IPS-18c (cell line): ENCODE data around the gene TMEM52.
A peak's percentile ranks its signal among the peaks of the same experiment; 100 is the strongest.
"Not testable (repeated sequence)": the region's sequence is repeated elsewhere in the genome, so short reads cannot be mapped to it uniquely, and the experiment has no call there.

Experiments used
- H3K4me3 ChIP-seq: 2 replicates; pipeline ENCODE4 v1.7.0; 2013; ENCODE audit warnings: low read depth, mild to moderate bottlenecking, low read length, moderate library complexity; ENCODE audit not compliant: insufficient read depth
- H3K9me3 ChIP-seq: one replicate; pipeline ENCODE4 v1.6.1; 2013; ENCODE audit warnings: mild to moderate bottlenecking, low read length, moderate library complexity; ENCODE audit not compliant: control insufficient read depth, insufficient read depth

The TMEM52 gene

DNA sequence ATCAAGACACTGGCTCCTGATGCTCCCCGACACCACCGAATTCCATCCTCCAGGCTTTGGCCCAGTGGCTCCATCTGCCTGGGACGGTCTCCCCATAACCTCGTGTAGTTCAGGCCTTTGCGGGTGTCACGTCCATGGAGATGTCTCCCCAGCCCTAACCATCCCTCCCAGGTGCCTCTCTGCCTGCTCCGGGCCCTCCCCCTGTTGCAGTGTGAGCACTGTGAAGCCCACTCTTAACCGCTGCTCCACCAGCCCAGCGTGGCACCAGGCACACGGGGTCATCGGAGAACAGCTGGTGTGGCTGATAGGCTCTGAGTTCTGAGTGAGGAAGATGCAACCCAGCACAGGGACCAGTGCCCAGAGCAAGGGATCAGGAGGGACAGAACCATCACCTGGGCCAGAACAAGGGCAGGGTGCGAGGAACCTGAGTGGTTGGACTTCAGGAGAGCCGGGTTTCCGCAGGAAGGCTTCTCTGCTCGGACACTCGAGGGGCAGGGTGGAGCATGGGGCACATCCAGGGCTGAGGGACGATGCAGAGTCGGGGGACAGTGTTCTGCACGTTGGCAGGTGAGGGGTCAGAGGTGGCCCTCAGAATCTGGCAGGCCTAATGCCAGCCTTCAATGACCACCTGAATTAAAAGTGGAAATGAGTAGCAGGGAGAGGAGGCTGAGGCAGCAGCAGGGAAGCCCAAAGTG, 25.6 kb downstream of the TMEM52 start:
- Histone ChIP-seq H3K4me3 (no peak overlapping the region), H3K9me3 (peaks cover 2% of the 10 kb centered on the region)

DNA sequence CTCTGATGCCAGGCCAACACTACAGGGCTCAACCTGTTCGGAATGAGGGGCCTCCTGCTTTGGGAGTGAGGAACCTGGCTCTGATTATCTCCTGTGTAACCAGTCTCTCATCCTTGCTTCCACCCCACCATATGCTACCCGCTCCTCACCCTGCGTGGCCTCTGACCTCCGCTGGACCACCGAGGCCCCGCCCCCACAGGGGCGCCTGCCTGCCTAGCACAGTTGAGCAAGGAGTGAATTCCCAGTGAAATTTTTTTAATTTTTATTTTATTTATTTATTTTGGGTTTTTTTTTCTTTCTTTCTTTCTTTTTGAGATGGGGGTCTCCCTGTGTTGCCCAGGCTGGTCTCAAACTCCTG, 26.3 kb downstream of the TMEM52 start:
- peaks cover 2% of the 10 kb centered on the region for H3K9me3 ChIP-seq
- H3K4me3 ChIP-seq = no peak overlapping the region

DNA sequence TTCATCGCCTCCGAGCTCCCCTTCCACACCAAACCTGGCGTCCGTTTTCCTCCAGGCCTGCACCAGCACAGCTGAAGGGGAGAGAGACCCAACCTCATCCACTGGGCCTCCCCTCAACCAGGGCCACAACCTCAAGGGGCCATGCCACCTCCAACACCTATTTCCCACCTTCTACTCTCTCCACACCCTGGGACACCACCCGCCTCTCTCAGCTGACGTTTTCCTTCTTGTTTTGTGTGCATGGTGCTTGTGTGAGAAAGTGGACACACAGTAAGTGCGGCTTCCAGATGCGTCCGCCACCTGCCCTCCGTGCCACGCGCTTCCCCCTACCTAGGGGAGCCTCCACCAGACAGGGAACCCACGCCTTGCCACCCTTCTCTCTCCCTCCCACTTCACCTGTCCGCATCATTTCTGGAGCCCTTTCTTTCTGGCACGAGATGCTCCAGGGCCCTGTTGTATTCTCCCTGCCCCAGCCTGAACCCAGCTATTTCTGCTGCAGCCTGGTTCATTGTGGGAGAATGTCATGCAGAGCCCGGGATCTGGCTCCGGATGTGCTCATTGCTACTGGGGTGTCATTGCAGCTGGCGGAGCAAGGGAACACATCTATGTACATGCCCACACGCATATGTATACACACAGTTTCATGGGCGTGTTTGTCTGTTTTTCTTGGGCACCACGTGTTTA, 26.9 kb downstream of the TMEM52 start:
- Histone ChIP-seq H3K9me3 (peaks cover 2% of the 10 kb centered on the region), H3K4me3 (peak overlapping the region; percentile 53)

DNA sequence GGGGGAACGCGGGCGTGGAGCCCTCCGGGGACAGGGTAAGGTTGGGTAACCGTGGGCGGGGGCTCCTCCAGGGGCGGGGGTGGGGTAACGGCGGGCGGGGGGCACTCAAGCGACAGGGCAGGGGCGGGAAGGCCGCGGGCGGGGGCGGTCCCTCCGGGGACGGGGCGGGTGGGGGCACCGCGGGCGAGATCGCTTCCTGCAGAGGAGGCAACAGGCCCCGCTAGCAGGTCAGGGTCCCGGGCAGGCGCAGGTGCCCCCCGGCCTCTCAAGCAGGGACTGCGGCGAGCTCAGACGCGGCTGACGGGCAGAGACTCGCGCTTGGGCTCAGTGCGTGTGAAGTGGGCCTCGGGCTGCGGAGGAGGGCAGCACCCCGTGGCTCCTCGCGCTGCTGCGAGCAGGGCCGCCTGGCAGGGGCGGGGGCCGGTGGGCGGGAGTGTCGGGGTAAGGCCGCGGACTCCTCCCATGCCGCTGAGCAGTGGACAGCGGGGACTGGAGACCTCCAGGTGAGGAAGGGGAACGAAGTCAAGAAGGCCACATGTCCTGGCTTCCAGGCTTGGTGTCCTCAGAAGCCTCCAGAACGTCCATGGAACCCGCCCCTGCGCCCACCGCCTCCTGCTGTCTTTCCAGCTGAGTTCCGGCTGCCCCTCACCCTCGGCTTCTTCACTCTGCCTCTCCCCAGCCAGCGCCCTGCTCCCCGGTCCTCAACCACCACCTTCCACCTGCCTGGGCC, 27.6 kb downstream of the TMEM52 start:
- Histone ChIP-seq H3K4me3 (peak overlapping the region; percentile 53), H3K9me3 (peaks cover 2% of the 10 kb centered on the region)

DNA sequence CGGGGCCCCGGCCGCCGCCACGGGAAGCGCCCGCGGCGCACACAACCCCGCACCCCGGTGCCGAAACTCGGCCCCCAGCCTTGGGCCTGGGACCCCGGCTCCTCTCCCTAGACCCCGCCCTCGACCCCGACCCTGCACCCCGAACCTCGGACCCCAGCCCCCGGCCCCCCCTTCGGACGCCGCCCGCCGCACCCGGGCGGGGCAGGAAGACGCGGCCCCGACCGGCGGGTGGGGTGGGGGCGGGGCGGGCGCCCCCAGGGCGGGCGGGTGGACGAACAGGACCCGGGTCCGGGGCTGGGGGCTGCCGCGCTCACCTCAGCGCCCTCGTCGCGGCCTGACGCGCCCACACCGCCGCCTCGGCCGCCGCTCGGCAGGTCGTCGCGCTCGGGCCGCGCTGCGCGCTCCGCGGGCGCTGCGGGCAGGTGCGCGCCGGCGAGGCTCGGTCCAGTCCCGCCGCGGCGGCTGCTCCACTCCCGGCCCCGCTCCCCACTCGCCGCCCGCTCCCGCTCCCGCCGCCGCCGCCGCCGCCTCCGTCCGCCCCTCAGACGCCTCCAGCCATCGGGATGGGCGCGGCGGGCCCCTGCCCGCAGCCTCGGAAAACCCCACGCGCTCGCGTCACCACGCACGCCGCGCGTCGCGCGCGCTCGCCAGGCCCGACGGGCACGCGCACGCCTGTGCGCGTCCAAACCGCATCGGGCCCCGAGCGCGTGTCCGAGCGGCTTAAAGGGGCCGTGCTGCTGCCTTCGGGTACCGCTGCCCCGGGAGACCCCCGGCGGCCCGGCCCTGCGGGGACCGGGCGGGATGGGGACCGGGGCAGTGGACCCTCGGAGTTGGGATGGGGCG, 28.4 kb downstream of the TMEM52 start, which contains the start of gene GNB1:
TSS of gene GNB1 (minus strand) at position 582 of the 843 bp plus-strand sequence. CDS start 65,634 bp downstream, outside the sequence.
- Histone ChIP-seq H3K4me3 (peak within 1 kb of the TSS; percentile 84), H3K9me3 (peaks cover 2% of the 10 kb centered on the region)

DNA sequence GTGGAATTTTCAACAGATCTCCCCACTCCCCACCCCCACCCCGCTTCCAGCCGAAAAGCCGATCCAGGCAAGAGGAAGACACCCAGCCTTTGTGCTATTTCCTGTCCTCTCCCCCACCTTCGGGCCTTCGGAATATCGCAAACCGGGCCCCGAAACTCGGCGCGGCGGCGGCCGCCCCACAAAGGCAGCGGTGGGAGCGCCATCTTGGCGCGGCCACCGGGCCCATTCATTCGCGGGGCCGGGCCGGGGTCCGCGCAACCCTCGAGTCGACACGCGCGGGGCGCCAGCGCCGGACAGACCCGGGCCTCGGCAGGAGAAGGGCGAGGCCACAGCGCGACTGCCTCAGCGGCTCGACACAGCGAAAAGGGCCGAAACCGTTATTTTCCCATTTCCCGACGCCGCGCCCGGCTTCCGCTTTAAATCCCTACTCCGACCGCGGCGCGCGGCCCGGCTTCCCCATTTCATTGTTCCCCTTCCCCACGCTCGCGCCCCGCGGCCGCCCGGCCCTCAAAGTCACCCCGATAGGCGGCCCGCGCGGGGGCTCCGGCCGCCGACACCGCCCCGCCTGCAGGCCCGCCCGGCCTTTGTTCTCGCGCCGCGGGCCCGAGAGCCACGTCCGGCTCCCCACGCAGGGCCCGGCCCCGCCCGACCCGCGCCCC, 29.1 kb downstream of the TMEM52 start:
- H3K9me3 ChIP-seq = no peaks in the 10 kb centered on the region
- H3K4me3 ChIP-seq = peak overlapping the region; percentile 84

DNA sequence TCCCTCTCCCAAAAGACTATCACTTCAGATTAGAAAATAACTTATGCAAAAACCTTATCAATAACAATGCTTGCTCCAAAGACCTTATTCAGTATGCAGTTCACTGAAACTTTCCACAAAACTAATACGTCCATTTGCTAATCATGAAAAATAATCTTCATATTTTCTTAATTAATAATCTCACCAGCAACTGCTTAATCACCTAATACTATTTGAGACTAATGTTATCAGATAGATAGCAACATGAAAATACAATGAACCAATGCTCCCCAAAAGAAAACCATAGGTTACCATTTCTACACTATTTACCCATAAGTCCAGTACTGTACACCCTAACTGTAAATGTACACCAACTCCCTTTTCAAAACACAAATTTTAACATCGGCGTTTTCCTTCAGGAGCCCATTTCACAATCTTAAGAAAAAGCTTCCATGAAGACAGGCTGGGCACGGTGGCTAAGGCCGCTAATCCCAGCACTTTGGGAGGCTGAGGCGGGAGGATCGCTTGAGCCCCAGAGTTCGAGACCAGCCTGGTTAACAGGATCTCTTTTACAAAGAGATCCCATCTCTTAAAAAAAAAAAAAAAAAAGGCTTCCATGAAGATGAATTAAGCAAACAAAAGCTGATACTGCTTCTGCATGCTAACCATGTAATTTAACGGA, 29.9 kb downstream of the TMEM52 start:
- Histone ChIP-seq H3K4me3 (peak overlapping the region; percentile 84), H3K9me3 (no peaks in the 10 kb centered on the region)

DNA sequence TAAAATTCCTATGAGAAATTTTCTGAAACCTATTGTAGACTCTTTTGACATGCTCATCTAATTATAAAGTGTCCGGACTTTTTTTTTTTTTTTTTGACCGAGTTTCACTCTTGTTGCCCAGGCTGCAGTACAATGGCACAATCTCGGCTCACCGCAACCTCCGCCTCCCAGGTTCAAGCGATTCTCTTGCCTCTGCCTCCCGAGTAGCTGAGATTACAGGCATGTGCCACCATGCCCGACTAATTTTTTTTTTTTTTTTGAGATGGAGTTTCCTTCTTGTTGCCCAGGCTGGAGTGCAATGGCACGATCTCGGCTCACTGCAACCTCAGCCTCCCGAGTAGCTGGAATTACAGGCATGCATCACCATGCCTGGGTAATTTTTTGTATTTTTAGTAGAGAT, 35.2 kb downstream of the TMEM52 start:
- H3K9me3 ChIP-seq, H3K4me3 ChIP-seq: not testable (repeated sequence)

DNA sequence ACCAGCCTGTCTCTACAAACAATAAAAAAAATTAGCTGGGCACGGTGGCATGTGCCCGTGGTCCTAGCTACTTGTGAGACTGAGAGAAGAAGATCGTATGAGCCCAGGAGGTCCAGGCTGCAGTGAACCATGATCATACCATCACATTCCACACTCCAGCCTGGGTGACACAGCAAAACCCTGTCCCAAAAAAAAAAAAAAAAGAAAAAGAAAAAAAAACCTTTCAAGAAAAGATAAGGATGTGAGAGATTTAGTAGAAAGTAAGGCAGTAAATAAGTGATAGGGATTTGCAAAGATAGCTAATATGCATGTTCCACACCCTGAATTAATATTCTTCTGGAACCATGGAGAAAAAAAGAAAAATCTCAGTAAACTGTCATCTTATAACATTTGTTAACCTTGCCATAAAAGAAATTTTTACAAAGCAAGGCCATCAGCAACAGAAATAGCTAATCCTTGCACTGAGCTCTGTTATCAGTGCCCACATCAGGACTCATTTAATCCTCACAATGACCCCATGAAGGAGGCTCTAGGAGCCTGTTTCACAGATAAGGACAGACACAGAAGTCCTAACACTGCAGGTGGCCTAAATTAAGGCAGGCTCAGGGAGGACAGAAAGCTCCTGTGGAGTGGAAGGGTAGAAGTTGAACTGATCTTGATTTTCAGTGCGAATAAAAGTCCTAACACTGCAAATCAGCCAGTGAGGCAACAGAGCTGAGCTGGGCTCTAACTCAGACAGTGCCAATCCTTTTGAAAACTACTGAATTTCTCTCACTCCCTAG, 35.8 kb downstream of the TMEM52 start:
- Histone ChIP-seq H3K4me3 (no peak overlapping the region), H3K9me3 (no peaks in the 10 kb centered on the region)

DNA sequence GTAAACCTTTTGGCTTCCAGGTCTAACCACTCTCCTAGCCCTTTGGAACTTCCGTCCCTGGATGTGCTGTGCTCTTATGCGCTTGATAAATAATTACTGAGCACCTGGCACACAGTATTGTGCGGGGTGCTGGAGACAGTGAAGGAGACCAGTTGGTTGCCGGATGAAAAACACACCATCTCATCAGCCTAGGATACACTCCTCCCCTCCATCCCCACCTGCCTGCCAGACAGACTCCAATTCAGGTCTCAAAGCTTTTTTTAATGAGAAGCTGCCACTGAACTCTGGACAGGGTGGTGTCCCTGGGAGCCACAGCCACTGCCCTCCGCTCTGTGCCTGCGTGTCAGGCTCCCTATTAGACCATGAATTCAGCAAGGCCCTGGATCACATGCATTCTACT, 37.4 kb downstream of the TMEM52 start:
- no peaks in the 10 kb centered on the region for H3K9me3 ChIP-seq
- H3K4me3 ChIP-seq = no peak overlapping the region

DNA sequence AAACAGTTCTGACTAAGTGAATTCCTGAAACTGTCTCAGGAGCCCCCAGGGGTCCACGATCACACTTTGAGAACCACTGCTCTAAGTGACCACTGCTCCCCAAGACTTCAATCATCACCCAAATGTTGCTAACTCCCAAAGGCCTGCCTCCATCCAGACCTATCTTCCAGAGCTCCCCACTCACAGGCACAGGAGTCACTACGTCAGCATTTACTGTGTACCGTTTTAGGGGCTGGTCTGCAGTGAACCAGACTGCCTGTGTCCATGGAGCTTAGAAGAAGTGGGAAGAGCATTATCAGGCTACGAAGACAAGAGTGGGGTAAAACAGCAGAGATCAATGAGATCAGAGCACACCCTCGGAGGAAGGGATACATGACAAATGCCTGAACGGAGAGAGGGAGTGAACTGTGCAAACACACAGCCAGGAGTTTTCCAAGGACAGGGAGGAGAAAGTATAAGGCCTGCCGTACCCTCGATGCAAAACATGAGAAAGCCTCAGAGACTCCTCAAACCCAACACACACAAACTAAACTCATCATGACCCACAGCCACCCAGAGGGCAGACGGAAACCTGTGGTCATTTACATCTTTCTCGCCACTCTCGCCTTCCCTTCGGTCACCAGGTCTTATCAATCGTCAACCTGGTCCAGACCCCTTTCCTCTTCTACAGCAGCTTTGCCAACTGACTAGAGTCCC, 38.3 kb downstream of the TMEM52 start:
- Histone ChIP-seq H3K9me3 (no peaks in the 10 kb centered on the region), H3K4me3 (no peak overlapping the region)

DNA sequence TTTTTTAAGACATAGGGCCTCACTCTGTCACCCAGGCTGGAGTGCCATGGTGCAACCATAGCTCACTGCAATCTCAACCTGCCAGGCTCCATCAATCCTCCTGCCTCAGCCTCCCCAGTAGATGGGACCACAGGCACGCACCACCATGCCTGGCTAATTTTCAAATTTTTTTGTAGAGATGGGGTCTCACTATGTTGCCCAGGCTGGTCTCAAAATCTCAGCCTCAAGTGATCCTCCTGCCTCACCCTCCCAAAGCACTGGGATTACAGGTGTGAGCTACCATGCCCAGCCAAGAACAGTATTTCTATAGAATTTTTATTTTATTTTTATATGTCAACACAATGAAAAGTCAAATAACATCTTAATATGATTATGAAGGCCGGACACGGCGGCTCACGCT, 39.1 kb downstream of the TMEM52 start:
- Histone ChIP-seq H3K4me3 (no peak overlapping the region), H3K9me3 (peaks cover 6% of the 10 kb centered on the region)

DNA sequence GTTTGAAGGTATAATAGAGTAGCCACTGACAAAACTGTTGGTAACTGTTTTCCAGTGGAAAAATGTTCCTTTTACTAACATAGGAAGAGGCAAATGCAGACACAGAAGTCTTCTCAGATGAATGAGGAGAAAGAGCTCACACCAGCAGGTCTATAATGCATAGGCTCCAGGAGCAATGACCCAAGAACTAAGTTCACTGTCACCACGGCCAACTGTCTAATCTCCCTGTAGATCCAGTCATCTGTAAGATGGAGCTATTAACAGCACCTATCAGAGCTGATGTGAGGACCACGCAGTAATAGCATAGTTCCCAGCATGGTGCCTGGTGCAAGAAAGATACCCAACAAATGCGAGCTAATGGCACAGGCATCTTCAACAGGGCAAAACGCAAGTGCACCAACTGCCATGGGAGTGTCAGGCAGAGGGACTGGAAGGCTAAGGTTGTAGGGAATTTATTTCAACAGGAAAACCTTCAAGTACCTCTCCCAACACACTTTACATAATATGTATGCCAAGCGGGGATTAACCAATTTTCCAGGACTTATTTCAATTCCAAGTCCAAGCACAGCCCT, 41.1 kb downstream of the TMEM52 start:
- Histone ChIP-seq H3K9me3 (peaks cover 10% of the 10 kb centered on the region), H3K4me3 (no peak overlapping the region)

DNA sequence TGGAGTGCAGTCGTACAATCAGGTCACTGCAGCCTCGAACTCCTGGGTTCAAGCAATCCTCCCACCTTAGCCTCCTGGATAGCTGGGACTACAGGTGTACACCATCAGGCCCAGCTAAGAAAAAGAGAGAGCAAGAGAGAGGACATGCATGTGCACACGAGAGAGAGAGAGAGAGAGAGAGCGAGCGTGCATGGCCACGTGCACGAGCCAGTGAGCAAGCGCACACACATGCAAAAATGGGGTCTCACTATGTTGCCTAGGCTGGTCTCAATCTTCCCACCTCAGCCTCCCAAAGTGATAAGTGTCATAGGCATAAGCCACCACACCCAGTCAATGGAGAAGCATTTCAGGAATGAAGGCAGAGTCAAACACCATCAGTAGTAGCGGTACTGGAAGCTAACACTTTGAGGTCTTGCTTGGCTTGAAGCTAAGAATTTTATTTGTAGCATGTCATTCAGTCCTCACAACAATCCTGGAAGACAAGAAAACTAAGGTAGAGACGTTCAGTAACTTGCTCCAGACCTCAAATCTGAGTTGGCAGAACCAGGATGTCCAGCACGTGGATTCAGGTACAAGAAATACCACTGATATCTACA, 42.6 kb downstream of the TMEM52 start:
- Histone ChIP-seq H3K4me3 (no peak overlapping the region), H3K9me3 (peaks cover 11% of the 10 kb centered on the region)

DNA sequence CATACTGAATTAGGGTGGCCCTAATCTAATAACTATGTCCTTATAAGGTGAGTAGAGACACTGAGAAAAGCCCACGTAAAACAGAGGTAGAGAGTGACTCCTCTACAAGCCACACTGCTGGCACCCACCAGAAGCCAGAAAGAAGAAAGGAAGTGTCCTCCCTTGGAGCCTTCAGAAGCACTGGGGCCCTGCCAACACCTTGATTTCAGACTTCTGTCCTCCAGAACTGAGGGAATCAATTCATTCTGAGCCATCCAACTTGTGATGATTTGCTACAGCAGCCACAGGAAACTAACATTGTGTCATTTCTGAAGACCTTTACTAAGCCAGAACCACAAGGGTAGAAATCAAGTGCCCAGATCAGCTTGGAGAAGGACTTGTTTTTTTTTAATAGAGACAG, 43.1 kb downstream of the TMEM52 start:
- Histone ChIP-seq H3K4me3 (no peak overlapping the region), H3K9me3 (peaks cover 11% of the 10 kb centered on the region)
